ENCODE data around the gene SELL.
"Not testable (repeated sequence)": the region's sequence is repeated elsewhere in the genome, so short reads cannot be mapped to it uniquely, and the experiment has no call there.

The SELL gene

DNA sequence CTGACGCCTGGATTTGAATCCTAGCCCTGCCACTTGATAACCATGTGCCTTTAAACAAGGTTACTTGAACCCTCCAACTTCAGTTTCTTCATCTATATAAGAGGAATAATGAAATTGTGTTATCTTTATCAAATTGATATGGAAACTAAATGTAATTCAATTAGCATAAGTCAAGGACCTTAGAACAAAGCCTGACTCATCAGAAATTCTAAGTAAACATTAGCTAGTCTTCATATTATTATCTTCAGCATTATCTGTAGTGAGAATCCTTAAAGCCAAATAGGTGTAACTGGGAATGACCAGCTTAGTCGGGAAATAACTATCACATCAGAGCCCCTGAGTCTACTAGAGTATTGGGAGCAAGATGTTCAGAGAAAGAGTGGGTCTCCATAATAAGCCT is 6.6 kb downstream of the SELL start:
- DNase-seq (ENCODE audit: low read depth in 2 of 2): no peak

GRCh38 chr1:169701261-169702005 is 10.0 kb downstream of the SELL start:
- no peak for DNase-seq (ENCODE audit: low read depth in 2 of 2)

- no peak for DNase-seq (ENCODE audit: low read depth in 2 of 2)
These were observed 11.7 kb downstream of the SELL start for GRCh38 chr1:169699707-169700106.

- DNase-seq (ENCODE audit: low read depth in 2 of 2): no peak
These were observed 12.4 kb downstream of the SELL start for GRCh38 chr1:169698976-169699375.

DNA sequence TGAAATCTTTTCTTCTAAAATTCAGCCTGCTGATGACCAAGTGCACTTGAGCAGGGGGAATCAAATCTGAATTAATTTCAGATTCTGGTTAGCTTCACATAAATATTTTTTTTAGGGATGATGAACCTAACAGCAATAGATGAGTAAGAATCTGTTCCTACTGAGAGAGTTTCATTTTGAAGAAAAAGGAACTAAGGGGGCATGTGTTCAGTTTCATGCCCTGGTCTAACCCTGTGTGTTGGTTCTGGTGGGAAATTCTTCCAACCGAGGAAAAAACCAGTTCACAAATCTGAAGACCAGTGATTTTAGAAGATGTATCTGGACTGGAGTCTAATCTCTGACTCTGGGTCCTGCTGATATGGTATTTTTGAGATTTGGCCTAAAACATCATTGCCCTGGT is 13.7 kb downstream of the SELL start:
- DNase-seq (ENCODE audit: low read depth in 2 of 2): no peak

DNA sequence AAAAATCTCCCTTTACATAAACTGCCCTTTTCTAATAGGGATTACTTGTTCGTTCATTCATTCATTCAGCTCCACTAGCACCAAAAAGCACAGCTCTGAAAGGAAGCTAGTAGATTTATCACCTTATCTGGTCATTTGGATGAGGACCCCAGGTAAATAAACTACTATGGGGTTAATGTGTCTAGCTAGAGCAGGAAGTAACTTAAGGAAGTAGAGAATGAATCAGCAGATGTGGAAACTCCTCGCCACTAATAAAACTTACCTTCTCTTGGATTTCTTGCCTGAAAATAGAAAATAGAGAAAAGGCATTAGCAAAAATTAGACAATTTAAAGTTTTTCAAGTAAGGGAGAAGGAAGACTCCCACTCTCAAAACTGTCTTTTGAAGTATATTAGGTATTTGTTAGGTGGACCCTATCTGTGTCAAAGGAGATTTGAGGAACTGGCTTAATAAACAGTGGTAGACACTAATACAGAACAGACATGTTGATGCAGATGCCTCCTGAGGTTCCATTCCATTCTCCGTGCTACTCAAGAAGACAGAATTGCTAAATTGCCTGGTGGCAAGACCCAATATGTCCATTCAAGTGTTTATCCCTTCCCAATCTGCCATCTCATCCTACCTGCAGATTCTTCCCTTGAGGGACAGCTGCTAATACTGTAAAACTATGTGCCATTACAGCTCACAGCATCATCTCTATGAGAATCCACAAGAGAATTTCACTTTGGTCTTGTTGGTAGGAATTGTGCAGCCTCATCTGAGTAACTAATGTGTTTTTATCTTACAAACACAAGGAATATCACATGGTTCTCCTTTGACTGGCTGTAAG is 14.9 kb downstream of the SELL start:
- DNase-seq (ENCODE audit: low read depth in 2 of 2): no peak

GRCh38 chr1:169694304-169695075 is 16.9 kb downstream of the SELL start:
- DNase-seq (ENCODE audit: low read depth in 2 of 2): no peak

- no peak for DNase-seq (ENCODE audit: low read depth in 2 of 2)
These were observed 18.5 kb downstream of the SELL start for GRCh38 chr1:169692756-169693460.

GRCh38 chr1:169690489-169690888 is 20.9 kb downstream of the SELL start:
- DNase-seq (ENCODE audit: low read depth in 2 of 2): no peak

DNA sequence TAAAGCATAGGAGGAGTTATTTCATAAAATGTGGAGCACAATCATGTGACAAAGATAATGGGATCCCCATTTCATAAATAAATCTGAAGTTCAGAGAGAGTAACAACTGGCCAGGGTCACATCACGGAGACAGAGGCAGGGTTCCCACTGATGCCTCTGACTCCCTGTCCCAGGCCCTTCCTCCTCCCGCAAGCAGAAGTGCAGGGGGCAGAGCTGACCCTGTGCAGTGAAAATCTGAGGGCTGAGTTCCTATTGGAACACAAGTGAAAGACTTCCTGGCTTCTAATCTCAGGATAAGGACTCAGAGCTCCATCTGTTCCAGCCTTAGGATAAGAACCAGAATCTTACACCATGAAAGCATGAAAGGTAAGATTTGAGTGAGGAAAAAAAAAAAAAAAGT is 22.0 kb downstream of the SELL start:
- no peak for DNase-seq (ENCODE audit: low read depth in 2 of 2)

DNA sequence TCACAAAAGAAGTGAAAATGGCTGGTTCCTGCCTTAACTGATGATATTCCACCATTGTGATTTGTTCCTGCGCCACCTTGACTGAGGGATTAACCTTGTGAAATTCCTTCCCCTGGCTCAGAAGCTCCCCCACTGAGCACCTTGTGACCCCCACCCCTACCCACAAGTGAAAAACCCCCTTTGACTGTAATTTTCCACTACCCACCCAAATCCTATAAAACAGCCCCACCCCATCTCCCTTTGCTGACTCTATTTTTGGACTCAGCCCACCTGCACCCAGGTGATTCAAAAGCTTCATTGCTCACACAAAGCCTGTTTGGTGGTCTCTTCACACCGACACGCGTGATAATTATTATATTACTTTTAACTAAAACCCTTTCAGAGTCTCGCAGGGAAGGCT is 23.0 kb downstream of the SELL start:
- DNase-seq (ENCODE audit: low read depth in 2 of 2): not testable (repeated sequence)

DNA sequence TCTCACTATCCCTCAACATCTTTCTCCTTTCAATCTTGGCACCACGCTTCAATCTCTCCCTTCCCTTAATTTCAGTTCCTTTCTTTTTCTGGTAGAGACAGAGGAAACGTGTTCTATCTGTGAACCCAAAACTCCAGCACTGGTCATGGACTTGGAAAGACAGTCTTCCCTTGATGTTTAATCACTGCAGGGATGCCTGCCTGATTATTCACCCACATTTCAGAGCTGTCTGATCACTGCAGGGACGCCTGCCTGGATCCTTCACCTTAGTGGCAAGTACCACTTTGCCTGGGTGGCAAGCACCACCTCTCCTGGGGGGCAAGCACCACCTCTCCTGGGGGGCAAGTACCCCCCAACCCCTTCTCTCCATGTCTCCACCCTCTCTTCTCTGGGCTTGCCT is 27.8 kb downstream of the SELL start:
- no peak for DNase-seq (ENCODE audit: low read depth in 2 of 2)

- not testable (repeated sequence) for DNase-seq (ENCODE audit: low read depth in 2 of 2)
These were observed 28.3 kb downstream of the SELL start for GRCh38 chr1:169683168-169683567.

DNA sequence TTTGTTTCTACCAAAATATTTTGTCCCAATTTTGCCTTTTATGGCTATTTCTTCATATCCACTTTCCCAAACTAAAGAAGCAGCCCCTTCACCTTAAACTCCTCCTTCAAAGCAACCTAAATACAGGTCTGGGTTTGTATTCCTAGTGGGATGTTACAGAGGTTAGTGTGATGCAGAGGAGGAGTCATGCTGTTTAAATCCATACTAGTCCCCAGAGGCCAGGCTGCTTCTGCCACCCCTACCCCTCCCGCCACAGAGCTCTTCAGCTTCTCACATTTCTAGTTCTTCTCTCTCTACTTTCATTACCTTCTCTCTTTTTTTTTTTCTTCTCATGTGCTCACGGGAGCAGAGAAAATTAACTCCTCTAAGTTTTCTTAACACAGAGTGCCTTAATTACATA is 29.3 kb downstream of the SELL start:
- DNase-seq (ENCODE audit: low read depth in 2 of 2): no peak

DNA sequence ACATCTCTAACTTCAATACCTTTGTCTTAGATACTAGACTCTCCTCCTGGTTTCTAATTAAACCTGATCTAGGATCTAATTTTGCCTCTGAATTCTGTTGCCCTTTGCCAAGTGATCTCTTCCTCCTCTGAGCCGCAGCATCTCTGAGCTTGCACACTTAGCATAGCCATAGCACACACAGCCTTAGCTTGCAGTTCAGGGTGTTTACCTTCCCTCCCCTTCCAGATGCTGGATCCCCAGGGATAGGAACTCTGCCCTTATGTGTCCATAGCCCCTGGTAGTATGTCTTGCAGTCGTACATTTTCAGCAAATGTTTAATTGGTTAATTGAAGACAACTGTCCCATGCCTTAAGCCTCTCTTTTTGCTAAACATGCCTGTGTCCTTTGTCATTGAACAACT is 30.3 kb downstream of the SELL start:
- DNase-seq (ENCODE audit: low read depth in 2 of 2): no peak

- peak in 1 of 2 donors; percentile 52 for DNase-seq (ENCODE audit: low read depth in 2 of 2)
These were observed 30.9 kb downstream of the SELL start for GRCh38 chr1:169680377-169681019.

- DNase-seq (ENCODE audit: low read depth in 2 of 2): no peak
These were observed 31.7 kb downstream of the SELL start for GRCh38 chr1:169679692-169680091.

GRCh38 chr1:169676001-169676400 is 35.4 kb downstream of the SELL start:
- no peak for DNase-seq (ENCODE audit: low read depth in 2 of 2)

GRCh38 chr1:169670836-169671235 is 40.6 kb downstream of the SELL start:
- no peak for DNase-seq (ENCODE audit: low read depth in 2 of 2)

DNA sequence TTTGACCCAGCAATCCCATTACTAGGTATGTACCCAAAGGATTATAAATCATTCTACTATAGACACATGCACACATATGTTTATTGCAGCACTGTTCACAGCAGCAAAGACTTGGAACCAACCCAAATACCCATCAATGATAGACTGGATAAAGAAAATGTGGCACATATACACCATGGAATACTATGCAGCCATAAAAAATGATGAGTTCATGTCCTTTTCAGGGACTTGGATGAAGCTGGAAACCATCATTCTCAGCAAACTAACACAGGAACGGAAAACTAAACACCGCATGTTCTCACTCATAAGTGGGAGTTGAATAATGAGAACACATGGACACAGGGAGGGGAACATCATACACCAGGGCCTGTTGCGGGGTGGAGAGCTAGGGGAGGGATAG is 41.2 kb downstream of the SELL start:
- DNase-seq (ENCODE audit: low read depth in 2 of 2): not testable (repeated sequence)
